ENCODE measurements around the gene LRRC9. TPM values are rescaled to one million over a fixed set of nuclear protein-coding genes. Genes with fewer than 3 reads are reported as not detected.

Gene LRRC9
- total RNA-seq, 1 experiment from 2014 or later: not detected

DNA sequence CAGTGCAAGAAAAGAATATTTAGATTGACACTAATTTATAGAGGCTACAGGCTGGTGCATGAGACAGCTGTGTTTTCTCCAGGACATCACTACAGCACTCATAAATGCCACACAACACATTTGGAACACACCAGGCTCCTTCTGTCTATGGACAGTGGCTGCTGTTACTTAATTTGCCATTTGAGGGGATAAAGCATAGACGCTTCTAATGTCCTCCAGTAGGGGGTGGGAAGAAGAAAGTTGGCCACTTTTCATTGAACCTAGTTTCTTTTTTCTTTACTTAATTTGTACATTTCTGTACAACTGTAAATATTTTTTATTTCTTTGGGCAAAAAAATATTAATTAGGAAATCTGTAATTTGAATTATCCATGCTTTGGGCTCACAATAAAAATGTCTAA, 37.0 kb upstream of the LRRC9 start:
- no peak overlapping the region for H3K4me3 Mint-ChIP-seq (ENCODE audit: unreplicated experiment)
- DNase-seq (ENCODE audit: unreplicated experiment): peak; percentile 19
- CTCF ChIA-PET: interaction anchor here (0.6 to 1.5 kb wide), 6 partner anchors 11 to 221 kb away, joined by 3 to 5 read pairs (median 4); no protein-coding TSS in a partner anchor
- no peak overlapping the region for H3K27ac Mint-ChIP-seq (ENCODE audit: low read depth, unreplicated experiment)
- POLR2A ChIA-PET: no interaction called here
- intact Hi-C loops (cut with micrococcal nuclease): no loop called here
- H3K4me1 Mint-ChIP-seq (ENCODE audit: insufficient read depth, unreplicated experiment): no peaks in the 10 kb centered on the region
- no peak for TF ChIP-seq CTCF (IDR thresholded peaks at IDR 0.05; ENCODE audit: unreplicated experiment)
- no peaks in the 10 kb centered on the region for H3K36me3 Mint-ChIP-seq (ENCODE audit: insufficient read depth, unreplicated experiment)
- BruUV-seq (replicated peaks): no TSS peak
- peaks cover 7% of the 10 kb centered on the region for H3K9me3 Mint-ChIP-seq (ENCODE audit: unreplicated experiment)
- H3K27me3 Mint-ChIP-seq (ENCODE audit: insufficient read depth, unreplicated experiment): no peaks in the 10 kb centered on the region

DNA sequence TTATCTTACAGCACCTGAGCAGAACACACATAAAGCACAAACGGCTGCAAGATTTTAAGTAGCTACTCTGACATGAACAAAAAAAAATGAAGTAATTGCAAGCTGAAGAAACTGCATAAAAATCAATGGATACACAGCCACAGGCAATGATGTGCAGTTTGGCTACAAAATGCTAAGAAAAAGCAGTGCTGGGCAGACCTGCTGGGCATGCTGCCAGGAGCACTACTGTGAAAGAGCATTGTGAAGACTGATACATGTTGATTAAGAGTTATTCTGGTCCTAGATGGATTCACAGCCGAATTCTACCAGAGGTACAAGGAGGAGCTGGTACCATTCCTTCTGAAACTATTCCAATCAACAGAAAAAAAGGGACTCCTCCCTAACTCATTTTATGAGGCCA, 29.3 kb upstream of the LRRC9 start:
- BruUV-seq (replicated peaks): no TSS peak
- no peaks in the 10 kb centered on the region for H3K27me3 Mint-ChIP-seq (ENCODE audit: insufficient read depth, unreplicated experiment)
- no peaks in the 10 kb centered on the region for H3K36me3 Mint-ChIP-seq (ENCODE audit: insufficient read depth, unreplicated experiment)
- no peak overlapping the region for H3K27ac Mint-ChIP-seq (ENCODE audit: low read depth, unreplicated experiment)
- peaks cover under 1% of the 10 kb centered on the region for H3K4me1 Mint-ChIP-seq (ENCODE audit: insufficient read depth, unreplicated experiment)
- POLR2A ChIA-PET: no interaction called here
- DNase-seq (ENCODE audit: unreplicated experiment): no peak
- no peak overlapping the region for H3K4me3 Mint-ChIP-seq (ENCODE audit: unreplicated experiment)
- intact Hi-C loops (cut with micrococcal nuclease): no loop called here
- no peaks in the 10 kb centered on the region for H3K9me3 Mint-ChIP-seq (ENCODE audit: unreplicated experiment)
- TF ChIP-seq CTCF (IDR thresholded peaks at IDR 0.05; ENCODE audit: unreplicated experiment): no peak
- CTCF ChIA-PET: interaction anchor here (0.7 to 1.5 kb wide), 2 partner anchors 384 to 415 kb away, joined by 4 to 5 read pairs; no protein-coding TSS in a partner anchor

DNA sequence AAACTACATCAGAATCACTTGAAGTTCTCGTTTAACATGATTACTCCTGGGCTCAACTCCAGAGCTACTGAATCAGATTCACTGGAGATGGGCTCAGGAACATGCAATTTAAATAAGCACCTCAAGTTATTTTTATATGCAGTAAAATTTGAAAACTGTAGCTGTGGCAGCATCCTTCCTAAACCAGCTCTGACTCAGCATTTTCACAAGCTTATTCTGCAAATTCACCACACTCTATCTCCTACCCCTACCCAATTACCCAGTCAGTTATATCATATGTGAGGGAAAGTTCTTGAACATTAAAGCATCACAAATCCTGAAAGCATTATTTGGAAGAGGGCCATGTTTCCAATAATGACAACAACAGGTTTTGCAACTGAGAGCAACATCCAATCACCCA, 24.2 kb upstream of the LRRC9 start:
- CTCF ChIA-PET: interaction anchor here (0.5 to 8.3 kb wide), 9 partner anchors 69 to 765 kb away, joined by 3 to 166 read pairs (median 5); no protein-coding TSS in a partner anchor
- H3K27me3 Mint-ChIP-seq (ENCODE audit: insufficient read depth, unreplicated experiment): no peaks in the 10 kb centered on the region
- H3K27ac Mint-ChIP-seq (ENCODE audit: low read depth, unreplicated experiment): no peak overlapping the region
- POLR2A ChIA-PET: interaction anchor here (0.7 to 3.9 kb wide), 7 partner anchors 23 to 412 kb away, joined by 3 to 27 read pairs (median 4); partner anchors contain the start of genes JKAMP and L3HYPDH
- H3K4me1 Mint-ChIP-seq (ENCODE audit: insufficient read depth, unreplicated experiment): peaks cover 14% of the 10 kb centered on the region
- TF ChIP-seq CTCF (IDR thresholded peaks at IDR 0.05; ENCODE audit: unreplicated experiment): no peak
- DNase-seq (ENCODE audit: unreplicated experiment): no peak
- no peaks in the 10 kb centered on the region for H3K36me3 Mint-ChIP-seq (ENCODE audit: insufficient read depth, unreplicated experiment)
- H3K9me3 Mint-ChIP-seq (ENCODE audit: unreplicated experiment): no peaks in the 10 kb centered on the region
- H3K4me3 Mint-ChIP-seq (ENCODE audit: unreplicated experiment): no peak overlapping the region
- intact Hi-C loops (cut with micrococcal nuclease): no loop called here
- no TSS peak for BruUV-seq (replicated peaks)

DNA sequence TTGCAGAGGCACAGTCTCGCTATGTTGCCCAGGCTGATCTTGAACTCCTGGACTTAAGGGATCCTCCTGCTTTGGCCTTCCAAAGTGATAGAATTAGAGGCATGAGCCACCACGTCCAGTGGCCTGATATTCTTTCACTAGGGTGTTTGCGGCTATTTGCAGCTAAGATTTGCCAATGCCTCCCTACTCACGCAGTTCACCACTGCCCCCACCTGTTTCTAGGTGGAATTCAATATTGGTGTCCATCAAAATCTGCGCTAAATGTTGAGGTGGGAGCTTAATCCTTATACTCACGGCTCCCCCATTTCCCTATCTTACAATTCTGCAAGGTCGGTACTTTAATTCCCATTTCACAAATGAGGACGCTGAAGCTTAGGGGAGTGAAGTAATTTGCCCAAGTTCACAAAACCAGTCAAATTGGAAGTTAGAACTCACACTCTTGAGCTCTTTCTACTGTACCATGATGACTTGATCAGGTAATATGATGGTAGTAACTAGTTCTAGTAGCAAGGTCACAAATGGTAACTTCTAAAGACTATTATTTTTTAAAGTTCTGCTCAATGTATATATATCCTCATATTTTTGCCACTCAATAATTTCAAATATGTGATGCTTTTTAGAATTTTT, 22.1 kb upstream of the LRRC9 start:
- intact Hi-C loops (cut with micrococcal nuclease): loop anchor here (1.0 kb wide), 4 partner anchors 190 to 391 kb away; no protein-coding TSS in a partner anchor
- ChIA-PET POLR2A (interaction anchor here (0.6 to 3.9 kb wide), 10 partner anchors 9 to 435 kb away, joined by 3 to 27 read pairs (median 4); partner anchors contain the start of genes JKAMP and L3HYPDH), CTCF (interaction anchor here (0.5 to 8.3 kb wide), 57 partner anchors 9 to 1533 kb away, joined by 3 to 166 read pairs (median 5); partner anchors contain the start of genes JKAMP, L3HYPDH and LRRC9)
- H3K36me3 Mint-ChIP-seq (ENCODE audit: insufficient read depth, unreplicated experiment): no peaks in the 10 kb centered on the region
- H3K27ac Mint-ChIP-seq (ENCODE audit: low read depth, unreplicated experiment): peak overlapping the region; percentile 54
- no peaks in the 10 kb centered on the region for H3K9me3 Mint-ChIP-seq (ENCODE audit: unreplicated experiment)
- no TSS peak for BruUV-seq (replicated peaks)
- H3K4me1 Mint-ChIP-seq (ENCODE audit: insufficient read depth, unreplicated experiment): peaks cover 14% of the 10 kb centered on the region
- TF ChIP-seq CTCF (IDR thresholded peaks at IDR 0.05; ENCODE audit: unreplicated experiment): peak; percentile 84
- no peaks in the 10 kb centered on the region for H3K27me3 Mint-ChIP-seq (ENCODE audit: insufficient read depth, unreplicated experiment)
- H3K4me3 Mint-ChIP-seq (ENCODE audit: unreplicated experiment): no peak overlapping the region
- peak; percentile 73 for DNase-seq (ENCODE audit: unreplicated experiment)

Measured in MCF 10A (cell line).